NCI-H2081 treated with DMSO at 0.1 percent for 48 hours (cell line): Measurements from ENCODE around the gene MAN2B2.
"Not testable (repeated sequence)": the region's sequence is repeated elsewhere in the genome, so short reads cannot be mapped to it uniquely, and the experiment has no call there.

ENCODE experiments used
- DNase-seq: peaks from one replicate; lab custom pipeline; 2025; lab: John Stamatoyannopoulos, UW

The MAN2B2 gene

GRCh38 chr4:6643141-6643847 is 68.3 kb downstream of the MAN2B2 start:
- DNase-seq, result no peak

GRCh38 chr4:6644792-6645530 is 70.0 kb downstream of the MAN2B2 start:
- no peak for DNase-seq

DNA sequence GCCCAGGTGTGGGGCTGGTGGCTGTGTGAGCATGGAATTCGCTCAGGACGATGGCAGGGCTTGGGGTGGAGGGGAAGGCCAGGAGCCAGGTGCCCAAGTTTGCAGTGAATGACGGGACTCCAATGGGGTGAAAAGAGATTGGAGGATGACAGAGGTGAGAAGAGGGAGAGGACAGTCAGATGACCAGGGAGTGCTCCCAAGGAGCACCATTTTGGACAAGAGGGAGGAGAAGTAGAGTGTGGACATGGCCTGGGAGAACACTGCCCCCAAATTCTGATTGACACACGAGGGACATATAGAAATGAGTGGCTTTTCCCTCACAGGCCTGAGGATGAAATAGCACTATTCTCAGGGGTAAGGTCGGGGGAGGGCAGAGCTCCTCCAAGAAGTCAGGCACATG is 72.2 kb downstream of the MAN2B2 start:
- DNase-seq, result no peak

DNA sequence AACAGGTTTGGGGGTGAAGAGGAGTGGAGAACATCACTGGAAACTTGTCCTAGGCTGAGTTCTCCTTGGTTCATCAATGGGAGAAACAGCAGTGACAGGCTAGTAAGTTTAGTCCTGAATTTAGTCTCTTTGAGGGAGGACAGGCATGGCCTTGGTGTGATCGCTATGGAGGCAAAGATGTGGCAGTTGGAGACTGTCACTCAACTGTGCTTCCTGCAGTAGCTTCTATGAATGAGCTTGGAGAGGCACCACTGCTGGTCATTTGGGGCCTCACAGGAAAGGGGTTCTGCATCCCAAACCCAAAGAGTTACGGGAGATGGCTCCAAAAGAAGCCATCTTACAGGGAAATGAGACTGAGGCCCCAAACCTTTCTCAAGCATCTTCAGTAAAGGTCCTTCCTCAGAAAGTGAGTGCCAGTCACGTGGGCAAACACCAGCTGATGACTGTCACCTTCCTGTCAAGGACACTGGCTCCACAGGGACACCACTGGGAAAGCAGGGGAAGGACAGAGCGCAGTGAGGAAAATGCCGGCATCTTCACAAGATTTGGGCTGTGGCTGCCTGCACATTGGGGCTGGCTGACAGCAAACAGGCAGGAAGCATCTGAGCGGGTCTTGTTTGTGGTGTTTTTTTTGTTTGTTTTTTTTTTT is 72.7 kb downstream of the MAN2B2 start:
- no peak for DNase-seq

- no peak for DNase-seq
Measured at GRCh38 chr4:6649216-6649615, 74.2 kb downstream of the MAN2B2 start.

GRCh38 chr4:6654211-6654610 is 79.2 kb downstream of the MAN2B2 start:
- not testable (repeated sequence) for DNase-seq

DNA sequence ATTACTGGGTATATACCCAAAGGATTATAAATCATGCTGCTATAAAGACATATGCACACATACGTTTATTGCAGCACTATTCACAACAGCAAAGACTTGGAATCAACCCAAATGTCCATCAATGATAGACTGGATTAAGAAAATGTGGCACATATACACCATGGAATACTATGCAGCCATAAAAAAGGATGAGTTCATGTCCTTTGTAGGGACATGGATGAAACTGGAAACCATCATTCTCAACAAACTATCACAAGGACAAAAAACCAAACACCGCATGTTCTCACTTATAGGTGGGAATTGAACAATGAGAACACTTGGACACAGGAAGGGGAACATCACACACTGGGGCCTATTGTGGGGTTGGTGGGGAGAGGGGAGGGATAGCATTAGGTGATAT is 80.3 kb downstream of the MAN2B2 start:
- DNase-seq, result not testable (repeated sequence)

DNA sequence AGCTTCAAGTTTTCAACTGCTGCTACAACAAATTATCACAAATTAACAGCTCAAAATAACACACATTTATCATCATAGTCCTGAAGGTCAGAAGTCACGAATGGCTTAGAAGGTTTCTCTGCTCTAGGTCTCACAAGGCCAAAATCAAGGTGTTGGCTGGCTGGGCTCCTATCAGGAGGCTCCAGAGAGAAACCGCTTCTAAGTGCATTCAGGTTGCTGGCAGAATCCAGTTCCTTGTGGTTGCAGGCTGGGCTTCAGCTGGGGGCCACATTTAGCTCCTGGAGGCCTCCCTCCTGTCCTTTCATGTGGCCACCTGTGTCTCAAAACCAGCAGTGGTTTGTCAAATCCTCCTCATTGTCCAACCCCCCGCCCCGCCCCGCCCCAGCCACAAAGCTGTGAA is 80.9 kb downstream of the MAN2B2 start:
- no peak for DNase-seq

- no peak for DNase-seq
Measured at GRCh38 chr4:6657242-6658208, 82.5 kb downstream of the MAN2B2 start.

DNA sequence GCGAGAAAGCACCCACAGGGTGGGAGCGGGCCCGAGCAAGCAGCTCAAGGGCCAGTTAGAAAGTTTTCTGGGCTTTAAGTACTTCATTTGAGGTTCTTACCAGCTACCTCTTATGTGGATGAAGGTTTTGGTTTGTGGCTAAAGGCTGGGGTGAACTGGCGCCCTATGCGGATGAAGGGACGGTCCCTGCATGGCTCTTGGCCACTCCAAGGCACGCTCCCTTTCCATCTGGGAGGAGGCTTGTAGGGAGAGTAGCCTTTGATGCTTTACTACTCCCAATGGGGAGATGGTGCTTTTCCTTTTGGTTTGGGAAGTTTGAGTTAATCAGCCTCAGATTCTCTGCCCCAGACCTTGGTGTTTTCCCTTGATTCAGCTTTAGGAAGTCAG is 83.2 kb downstream of the MAN2B2 start:
- DNase-seq, result no peak

DNA sequence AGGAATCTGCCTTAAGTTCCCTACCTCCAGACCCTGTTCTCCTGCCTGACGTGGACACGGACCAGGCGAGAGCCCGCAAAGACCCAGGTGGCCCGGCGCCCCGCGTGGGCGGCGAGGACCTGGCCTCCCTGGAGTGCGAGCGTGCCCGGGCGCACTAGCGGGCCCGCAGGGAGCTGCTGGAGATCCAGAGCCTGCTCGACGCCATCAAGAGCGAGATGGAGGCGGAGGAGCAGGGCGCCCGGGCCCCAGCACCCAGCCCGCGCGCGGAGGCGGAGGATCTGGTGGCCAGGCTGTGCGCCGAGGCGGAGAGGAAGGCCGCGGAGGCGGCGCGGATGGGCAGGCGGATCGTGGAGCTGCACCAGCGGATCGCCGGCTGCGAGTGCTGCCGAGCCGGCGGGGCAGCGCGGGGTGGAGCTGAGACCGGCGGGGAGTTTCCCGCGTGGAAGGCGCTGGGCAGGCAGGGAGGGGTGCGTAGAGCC is 83.6 kb downstream of the MAN2B2 start:
- DNase-seq, result no peak

- DNase-seq, result no peak
Measured at GRCh38 chr4:6659897-6660296, 84.9 kb downstream of the MAN2B2 start.

GRCh38 chr4:6660430-6660829 is 85.4 kb downstream of the MAN2B2 start:
- no peak for DNase-seq

DNA sequence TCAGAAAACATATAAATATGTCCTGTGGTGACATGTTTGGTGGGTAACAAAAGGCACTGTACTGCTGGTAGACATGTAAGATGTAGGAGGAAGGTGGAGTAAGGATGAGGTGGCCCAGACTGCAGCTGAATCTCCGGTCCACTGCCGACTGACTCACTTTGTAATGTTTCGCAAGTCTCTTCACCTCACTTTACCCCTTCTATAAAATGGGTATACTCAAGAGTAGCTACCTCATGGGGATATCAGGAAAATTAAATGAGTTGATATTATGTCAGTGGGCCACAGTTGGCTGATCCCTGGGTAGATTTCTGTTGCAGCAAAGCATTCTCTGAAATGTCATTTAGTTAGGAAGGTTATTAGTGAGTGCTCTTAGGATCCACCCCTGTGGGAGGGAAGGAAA is 87.6 kb downstream of the MAN2B2 start:
- DNase-seq, result no peak

DNA sequence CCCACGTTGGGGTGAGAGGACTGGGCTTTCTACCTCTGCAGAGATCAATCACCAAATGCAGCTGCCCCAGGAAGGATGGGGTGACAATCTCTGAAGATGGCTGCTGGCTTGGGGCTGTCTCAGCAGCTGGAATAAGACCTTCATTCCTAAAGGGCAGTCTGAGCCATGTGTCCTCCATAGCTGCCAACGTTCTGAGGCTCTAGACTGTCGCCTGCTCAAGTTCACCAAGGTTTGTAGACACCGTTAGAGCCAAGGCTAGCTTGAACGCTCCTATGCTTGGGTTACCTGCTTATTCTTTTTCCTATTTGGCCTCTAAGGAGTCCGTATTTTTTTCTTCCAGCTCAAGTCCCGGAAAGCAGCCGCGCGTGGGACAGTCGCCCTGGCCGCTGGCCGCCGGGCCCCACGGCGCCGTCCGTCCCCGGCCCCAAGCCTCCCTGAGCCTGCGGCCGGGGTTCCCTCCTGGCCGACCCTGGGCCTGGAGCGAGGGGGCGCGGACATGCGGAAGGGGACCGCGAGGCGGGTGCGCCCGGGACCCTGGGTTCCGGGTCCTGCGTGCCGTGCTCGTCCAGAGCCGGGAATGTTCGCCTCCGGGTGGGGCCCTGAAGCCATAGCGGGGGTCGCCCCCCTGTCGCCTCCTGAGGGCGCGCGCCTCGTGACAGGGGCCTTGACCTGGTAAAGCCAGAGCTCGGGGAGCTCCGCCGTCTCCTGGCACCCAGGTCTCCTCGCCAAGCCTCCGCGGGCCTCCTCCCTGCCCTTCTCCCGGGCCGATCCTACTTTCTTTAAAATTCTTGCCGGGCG is 88.8 kb downstream of the MAN2B2 start:
- DNase-seq, result no peak

DNA sequence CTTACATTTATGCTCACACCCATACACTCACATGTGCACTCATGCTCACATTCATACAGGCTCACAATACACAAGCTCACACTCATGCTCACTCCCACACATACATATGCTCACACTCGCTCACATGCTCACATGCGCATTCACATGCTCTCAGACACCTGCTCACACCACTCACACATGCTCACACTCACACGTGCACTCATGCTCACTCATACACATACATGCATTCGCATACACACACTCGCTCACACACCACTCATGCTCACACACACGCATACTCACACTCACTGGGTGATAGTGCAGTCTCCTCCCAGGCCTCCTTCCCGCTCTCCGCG is 90.3 kb downstream of the MAN2B2 start:
- DNase-seq, result no peak

GRCh38 chr4:6668391-6668790 is 93.4 kb downstream of the MAN2B2 start:
- DNase-seq, result no peak

DNA sequence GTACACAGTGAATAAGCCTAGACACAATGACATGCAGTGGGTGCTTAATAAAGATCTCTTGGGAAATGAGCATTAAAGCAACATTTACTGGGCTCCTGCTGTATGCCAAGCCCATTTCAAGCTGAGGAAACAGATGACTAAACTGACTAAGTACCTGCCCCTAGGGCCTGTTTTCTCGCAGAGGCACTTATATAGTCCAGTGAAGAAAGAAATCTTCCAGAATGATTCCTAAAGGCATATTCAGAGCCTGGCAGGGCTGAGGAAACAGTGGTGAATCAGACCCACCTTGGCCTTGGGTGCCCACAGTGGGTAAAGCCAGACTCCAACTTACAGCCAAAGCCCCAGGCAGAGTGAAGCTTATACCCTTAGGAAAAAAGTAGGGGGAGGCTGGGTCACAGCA is 96.7 kb downstream of the MAN2B2 start:
- DNase-seq, result no peak

GRCh38 chr4:6672131-6672530 is 97.1 kb downstream of the MAN2B2 start:
- no peak for DNase-seq

GRCh38 chr4:6672541-6673190 is 97.7 kb downstream of the MAN2B2 start:
- DNase-seq, result not testable (repeated sequence)
